ENCODE data around the gene FRA10AC1.
A peak's percentile ranks its signal among the peaks of the same experiment; 100 is the strongest.
"Not testable (repeated sequence)": the region's sequence is repeated elsewhere in the genome, so short reads cannot be mapped to it uniquely, and the experiment has no call there.

Gene FRA10AC1

DNA sequence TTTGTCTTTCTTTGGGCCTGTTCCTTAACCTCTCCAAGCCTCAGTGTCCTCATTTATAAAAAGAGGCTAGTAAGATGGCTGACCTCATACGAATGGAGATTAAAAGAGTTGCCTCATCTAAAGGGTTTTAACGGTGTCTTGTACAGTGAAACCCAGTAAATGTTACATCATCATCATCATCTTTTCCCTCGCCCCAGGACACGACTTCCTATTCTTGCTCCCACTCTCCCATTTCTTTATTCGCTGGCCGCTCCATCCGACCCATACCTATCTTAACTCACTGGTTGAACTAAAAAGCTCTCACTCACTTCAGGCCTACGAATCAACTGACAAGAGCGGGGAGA is 554 bp downstream of the FRA10AC1 start:
- DNase-seq: no peak

DNA sequence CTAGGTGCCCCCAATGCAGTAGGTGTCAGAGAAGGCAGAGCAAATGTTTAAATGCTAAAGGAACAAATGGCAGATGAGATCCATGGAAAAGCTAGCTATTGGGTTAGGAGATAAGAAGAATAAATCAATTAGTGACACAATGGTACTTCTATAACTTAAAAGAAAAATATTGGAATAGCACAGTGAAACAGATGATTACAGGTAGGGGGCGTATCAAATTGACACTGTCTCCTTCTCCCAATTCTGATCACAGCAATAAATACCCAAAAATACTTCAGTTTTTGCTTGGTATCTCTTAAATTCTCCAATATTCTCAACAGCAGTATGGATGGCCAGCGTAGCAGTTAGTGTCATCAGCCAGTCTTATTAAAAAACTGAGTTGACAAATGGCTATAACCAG is 5.2 kb downstream of the FRA10AC1 start:
- DNase-seq: no peak

DNA sequence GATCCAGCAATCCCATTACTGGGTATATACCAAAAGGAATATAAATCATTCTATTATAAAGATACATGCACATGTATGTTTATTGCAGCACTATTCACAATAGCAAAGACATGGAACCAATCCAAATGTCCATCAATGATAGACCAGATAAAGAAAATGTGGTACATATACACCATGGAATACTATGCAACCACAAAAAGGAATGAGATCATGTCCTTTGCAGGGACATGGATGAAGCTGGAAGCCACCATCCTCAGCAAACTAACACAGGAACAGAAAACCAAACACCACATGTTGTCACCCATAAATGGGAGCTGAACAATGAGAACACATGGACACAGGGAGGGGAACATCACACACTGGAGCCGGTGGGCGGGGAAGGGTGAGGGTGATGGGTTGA is 5.8 kb downstream of the FRA10AC1 start:
- not testable (repeated sequence) for DNase-seq

DNA sequence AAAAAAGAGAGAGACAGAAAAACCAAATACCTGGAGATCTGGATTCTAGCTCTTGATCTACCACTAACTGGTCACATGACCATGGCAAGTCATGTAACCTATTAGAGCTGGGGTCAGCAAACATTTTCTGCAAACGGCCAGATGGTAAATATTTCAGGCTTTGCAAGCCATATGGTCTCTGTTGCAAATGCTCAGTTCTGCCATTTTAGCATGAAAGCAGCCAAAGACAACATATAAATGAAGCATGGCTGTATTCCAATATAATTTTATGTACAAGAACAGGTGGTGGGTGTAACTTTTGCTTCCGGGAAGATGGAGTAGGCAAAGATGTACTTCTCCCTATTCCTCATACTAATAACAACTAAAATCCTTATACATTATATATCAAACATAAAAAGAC is 6.7 kb downstream of the FRA10AC1 start:
- DNase-seq: no peak

DNA sequence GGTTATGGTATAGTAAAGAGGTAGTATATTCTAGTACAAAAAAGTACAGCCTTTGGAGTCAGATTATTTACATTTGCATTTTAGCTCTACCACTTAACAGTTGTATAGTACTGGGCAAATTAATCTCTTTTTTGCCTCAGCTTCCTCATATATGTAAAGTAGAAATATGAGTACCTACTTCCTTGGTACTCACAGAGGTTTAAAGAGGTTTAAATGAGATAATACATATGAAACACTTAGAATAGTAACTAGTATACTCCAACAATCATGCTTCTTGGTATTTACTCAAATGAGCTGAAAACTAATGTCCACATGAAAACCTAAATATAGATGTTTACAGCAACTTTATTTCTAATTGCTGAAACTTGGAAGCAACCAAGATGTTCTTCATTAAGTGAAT is 14.7 kb downstream of the FRA10AC1 start:
- DNase-seq: no peak

DNA sequence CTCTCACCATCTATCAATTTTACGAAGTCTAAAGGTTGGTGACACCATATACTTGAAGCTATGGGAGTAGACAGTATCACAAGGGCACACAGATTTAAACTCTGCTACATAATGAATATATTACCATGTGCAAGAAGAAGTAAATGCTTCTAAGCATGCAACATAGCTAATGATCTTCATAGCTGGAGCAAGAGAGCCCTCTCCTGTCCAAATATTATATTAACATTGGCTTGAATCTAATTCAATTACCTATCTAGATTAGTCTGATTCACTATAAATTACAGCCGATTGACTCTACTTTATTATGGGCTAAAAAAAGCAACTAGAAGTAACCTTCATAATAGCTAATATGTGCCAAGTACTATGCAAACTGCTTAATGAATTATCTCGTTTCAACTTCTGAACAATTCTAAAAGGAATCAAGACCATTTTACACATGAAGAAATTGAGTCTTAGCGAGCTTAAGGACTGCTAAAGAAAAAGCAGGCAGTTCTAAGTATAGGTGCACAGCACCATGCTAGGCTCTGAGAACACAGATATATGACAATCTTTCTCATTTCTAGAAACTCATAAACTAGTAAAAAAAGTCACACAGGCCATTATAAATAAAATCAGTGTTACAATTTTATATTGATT is 21.9 kb downstream of the FRA10AC1 start:
- DNase-seq: peak; percentile 17

DNA sequence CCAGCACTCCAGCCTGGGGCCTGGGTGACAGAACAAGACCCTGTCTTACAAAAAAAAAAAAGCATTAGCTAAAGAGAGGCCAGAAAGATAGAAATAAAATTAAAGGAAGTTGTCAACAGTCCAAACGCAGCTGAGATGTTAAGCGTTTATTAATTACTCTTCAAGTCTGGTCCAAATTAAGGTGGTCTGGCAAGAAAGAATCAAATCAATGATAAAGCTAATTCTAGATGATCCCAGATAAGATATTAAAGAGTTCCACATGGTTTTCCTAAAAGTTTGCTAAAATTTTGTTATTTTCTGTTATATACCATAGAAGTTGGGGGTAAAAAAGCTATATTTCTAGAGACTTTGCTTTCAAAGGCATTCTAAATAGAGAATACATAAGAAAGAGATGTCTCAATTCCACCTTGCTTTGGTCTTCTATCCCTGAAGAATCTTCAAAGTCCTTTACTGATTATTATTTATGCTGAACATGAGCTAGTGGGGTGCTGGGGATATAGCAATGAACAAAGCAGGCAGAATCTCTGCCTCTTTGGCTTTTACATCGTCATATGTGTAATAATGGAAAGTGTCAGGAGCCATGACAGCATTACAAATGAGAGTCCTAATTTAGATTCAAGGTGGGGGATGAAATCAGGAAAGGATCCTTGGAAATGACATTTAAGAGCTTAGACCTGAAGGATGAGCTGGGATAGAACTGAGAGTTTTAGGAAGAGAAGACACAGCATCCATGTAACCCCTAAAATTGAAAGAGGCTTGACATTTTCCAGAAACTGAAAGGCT is 23.4 kb downstream of the FRA10AC1 start:
- no peak for DNase-seq

DNA sequence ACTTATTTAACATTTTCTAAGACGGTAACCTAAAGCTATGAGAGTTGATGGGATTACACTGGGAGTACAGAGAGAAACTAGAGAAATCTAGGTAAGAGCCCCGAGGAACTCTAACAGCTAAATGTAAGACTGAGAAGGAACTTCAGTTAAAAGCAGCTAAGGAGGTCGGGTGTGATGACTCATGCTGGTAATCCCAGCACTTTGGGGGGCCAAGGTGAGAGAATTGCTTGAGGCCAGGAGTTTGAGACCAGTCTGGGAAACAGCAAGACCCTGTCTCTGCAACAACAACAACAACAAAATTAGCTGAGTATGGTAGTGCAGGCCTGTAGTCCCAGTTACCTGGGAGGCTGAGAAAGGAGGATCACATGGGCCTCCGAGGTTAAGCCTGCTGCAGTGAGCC is 24.0 kb downstream of the FRA10AC1 start:
- no peak for DNase-seq

DNA sequence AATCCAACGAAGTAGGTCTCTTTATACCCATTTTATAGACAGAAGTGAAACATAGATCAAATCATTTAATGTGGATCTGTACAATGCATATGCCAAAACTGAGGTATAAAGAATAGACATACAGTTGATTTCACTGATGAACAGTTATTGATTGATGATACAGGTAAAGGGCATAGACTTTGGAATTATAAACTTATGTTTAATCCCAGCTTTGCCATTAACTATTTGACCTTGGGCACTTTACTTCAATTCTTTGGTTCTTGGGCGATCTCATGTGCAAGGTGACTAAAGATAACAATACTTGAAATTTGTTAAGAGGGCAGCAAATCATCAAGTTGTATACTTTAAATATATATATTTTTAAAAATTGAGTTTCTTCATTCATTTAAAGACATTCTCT is 28.6 kb downstream of the FRA10AC1 start:
- DNase-seq: no peak

DNA sequence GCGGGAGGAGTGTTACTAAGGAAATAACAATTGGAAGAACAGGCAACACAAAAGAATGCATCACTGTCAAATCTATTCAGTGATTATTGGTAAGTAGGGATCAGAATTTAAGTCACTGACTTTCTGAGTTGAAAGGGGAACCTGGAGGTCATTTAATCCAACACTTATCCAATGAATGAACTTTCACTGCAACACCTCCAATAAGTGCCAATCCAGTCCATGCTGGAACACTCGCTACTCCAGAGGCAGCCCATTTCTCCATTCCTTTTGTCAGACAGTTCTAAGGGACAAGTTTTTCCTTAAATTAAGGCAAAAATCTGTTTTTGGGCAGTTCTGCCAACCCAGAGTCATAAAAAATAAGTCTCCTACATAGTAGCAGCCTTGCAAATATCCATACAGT is 29.5 kb downstream of the FRA10AC1 start:
- no peak for DNase-seq

DNA sequence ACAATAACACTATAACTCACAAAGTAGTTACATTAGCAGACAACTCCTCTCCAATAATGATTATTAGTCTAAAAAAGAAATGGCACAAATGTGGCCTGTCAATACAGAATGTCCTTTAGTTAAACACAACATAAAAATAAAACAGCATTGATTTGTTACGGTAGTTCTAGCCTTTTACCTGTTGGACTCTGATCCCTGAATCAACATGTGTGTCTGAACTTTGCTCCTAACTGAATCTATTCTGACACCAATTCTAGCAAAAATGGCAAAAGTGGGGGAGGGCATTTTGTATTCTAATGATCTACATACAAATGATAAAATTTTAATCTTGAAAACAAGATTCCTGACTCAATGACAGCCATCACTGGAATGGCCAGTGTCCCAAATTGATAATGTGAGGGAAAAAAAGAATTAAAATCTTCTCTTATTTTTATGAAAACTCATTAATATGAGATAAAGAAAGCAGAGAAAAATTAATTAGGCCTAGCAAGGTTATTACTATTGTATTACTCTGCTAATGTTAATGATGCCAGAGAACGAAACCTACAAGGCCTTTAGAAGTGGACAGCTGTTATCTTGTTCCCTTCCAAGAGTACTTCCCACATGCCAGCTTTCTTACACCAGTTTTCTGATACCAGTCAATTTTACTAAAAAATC is 30.2 kb downstream of the FRA10AC1 start:
- DNase-seq: no peak

DNA sequence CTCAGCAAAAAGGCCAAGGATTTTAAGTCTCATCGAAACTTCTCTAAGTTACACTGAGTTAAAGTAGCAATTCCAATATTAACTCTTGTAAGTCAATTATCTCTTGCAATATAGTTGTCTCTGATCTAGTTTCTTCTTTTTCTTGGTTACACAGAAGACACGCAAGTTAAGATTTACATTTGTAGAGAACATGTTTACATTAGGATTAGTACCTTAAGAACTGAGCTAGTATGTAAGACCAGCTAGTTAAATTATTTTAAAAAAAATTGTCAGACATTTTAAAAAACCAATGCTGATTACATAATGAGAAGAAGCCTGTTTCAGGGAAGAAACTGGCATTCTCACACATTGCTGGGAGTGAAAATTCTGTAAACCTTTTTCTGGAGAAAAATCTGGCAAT is 31.4 kb downstream of the FRA10AC1 start:
- no peak for DNase-seq

DNA sequence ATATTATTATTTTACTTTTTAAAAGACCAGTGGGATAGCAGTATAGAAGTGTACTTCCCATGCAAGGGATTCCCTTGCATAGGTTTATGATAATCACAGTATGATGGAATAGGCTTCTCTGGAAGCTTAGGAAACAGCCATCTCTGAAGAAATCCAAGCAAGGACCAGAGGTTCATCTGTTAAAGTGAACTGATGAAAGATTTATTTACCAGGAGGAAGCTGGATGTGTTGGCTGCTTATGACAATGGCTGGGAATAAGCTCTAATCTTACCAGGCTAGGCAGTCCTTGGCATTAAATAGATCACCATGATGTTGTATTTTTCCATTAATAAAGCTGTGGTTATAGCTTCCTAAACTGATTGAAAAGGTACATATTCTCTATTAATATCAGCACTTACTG is 32.0 kb downstream of the FRA10AC1 start:
- no peak for DNase-seq

DNA sequence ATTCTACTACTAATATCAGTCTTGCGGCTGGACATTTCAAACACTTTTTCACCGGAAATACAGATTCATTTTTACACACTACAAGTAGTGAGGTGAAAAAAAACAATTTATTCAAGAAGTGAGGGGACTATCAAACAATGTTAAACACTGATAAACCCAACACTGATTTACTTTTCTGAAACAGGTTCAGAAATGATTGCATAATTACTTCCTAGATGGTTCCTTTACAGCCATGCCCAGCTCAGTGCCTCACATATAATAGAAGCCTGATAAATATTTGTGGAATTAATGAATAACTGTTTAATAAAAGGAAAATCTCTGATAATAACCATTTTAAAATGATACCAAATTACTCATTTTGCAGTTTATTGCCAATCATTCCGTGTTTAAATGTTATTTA is 34.6 kb downstream of the FRA10AC1 start:
- no peak for DNase-seq

DNA sequence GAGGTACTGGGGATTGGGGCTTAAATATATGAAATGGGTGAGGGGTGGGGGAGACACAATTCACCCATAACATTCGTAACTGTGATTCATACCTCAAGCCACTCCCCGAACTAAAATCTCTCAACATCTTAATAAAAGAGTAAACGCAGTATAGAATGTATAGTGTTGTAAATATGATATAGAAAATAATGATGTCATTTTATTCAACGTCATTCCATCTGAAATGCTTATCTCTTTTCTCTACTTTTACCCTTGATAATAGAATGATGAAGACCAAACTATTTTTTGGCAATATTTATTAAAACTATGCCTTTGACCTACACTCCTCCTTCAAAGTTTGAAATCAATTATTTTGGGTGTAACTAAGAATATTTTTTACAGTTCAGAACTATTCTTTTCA is 36.4 kb downstream of the FRA10AC1 start:
- DNase-seq: no peak

DNA sequence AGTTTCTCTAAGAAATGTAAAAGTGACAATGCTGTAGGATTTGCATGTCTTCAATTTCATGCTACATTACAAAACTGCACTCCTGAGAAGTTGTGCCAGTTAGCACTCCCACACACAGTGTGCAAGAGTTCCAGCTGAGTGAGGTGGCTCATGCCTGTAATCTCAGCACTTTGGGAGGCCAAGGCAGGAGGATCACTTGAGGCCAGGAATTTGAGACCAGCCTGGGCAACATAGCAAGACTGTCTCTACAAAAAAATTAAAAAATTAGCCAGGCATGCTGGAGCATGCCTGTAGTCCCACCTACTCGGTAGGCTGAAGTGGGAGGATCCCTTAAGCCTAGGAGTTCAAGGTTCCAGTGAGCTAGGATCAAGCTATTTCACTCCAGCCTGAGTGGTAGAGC is 44.6 kb downstream of the FRA10AC1 start:
- DNase-seq: no peak

DNA sequence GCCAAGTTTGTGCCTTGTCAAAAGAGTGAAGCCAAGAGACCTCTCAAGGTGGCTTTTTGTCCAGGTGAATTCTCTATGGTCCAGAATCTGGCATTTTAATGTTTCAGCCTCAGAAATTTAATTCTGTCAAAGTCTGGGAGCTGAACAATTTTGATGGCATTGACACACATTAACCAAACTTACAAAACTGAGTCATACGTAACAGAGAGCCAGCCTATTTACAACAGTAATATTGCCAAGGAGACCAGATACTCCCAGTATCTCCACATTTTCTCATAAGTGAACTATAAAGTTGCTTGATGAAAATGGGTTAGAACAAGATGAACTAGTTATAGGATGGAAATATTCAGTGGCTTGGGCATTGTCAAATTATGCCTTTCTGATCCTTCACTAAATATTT is 46.2 kb downstream of the FRA10AC1 start:
- DNase-seq: no peak

DNA sequence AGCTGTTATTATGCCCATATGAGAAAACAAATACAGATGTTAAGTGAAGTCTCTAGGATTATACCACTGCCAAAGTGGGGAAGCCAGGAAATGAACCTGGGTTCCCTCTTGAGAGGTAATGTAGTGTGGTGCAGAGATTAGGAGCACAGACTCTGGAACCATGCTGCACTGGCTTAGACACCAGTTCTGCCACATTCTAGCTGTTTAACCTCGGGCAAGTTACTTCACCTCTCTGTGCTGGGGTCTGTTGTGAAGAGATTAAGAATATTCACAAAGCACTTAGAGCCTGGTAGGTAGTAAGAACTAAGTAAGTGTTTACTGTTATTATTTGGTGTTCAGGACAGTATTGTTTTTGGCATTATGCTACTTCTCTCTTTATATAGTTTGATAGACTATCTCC is 48.2 kb downstream of the FRA10AC1 start:
- DNase-seq: no peak

DNA sequence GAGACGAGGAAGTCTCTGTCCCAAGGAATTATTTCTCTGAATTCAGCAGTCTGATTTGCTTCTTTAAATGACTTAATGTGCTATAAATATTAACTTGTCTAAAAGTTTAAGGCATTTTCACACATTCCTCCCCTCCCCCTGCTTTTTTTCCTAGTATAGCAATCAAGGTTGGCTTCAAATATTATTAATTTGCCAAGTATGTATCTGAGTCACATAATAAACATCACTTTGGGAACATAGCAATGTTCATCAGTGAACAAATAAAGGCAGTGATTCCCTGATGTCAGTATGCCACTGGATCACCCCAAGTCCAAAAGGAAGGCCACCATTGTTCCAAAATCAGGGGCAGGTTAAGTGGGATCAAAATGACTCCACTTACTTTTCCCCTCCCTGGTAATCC is 49.5 kb downstream of the FRA10AC1 start:
- DNase-seq: no peak

DNA sequence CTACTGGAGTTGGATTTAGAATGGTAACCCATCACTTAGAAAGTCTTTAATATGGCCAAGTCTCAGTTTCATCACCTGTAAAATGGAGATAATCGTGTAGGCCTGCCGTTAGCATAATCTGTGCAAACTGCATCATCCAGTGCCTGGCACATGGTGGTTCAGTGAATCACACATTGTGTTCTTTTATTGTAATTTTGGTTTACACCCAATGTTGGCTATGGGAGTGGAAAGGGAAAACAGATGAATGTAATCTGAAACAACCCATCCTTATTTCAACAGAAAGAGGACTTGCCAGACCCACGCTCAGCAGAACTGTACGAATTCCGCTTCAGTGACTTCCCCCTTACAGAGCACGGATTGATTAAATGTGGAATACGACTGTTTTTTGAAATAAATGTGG is 62.6 kb downstream of the FRA10AC1 start:
- no peak for DNase-seq

DNA sequence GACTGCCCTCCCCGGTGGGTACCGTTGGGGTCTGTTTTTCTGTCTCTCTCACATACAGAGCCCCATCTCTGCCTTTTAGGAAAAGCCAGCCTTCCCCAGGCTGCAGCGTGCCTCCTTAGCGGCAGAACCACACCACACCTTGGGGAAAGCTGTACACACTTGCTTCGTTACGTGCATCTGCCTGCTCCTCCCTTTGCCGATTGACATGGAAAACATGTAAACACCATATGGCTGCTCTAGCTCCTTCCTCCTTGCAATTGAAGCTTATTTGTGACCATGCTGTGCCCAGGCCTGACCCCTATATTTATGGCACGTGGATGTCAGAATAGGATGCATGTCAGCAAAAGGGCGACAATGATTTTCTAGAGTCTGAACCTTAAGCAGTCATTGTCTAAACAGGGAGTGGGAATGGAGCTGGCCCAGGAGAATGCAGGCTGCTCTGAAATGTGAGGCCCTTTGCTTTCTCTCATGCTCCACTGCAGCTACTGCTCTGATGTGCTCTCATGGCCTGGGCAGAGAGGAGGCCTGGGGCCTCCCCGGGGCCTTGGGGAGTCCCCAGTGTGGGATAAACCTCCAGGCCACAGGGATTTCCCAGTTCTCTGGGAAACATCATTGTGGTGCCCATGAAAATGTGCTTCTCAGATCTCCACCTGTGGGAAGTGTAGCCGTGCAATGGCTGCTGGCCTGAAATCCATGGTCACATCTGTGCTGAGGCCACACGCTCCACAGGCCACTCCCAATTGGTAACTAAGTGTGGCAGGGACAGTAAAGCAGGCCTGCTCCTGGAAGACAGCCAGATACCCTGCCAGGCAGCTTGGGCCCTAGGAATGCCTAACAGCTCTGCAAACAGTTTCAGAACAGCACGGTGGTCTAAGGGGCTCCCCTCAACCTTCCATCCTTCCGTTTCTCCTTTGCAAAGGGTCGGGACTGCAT is 71.5 kb downstream of the FRA10AC1 start:
- no peak for DNase-seq

DNA sequence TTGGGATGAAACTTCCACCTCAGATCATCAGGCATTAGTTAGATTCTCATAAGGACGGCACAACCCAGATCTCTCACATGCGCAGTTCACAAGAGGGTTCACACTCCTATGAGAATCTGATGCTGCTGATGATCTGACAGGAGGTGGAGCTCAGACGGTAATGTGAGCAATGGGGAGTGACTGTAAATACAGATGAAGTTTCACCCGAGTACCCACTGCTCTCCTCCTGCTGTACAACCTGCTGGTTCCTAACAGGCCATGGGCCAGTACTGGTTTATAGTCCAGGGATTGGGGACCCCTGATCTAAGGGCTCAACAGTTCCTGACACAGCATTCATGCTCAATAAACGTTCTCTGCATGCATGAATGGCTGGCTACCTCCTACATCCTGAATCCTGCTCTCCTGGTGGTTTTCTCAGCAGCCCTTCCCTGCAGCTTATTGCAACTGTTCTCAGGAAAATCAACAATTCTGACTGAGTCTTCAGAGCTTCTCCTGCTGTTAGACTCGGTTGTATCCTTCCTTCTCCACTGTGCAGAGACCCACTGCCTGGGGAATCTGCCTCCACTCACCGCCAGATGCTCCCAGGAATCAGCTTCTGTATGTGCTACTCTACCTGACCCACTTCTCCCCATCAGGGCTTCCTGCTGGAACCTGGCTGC is 72.6 kb downstream of the FRA10AC1 start:
- DNase-seq: no peak

DNA sequence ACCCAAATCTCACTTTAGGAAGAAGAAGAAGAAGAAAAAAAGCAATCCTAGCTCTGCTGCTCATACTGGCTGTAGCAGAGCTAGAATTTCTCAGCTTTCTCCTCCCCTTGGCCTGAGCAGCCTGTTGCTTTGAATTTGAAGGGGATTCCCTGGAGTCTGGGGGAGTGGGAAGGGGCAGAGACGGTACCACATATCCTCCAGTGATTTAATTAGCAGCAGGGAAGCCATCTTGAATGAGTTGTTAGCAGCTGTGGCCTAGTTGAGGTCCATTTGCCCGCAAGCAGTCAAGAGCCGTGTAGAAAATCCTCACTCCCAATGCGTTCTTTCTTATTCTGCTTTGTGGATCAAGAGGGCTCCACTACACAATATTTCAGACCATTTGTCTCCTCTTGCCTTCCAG is 73.5 kb downstream of the FRA10AC1 start:
- DNase-seq: no peak
